NCI-H1930 (cell line): Measurements from ENCODE around the gene DMAC2.
"Not testable (repeated sequence)": the region's sequence is repeated elsewhere in the genome, so short reads cannot be mapped to it uniquely, and the experiment has no call there.

Experiments used
- DNase-seq, 2 experiments: peaks; one replicate each; lab custom pipeline; 2025; lab: John Stamatoyannopoulos, UW

DMAC2 gene

GRCh38 chr19:41422456-41422855 is 17.3 kb downstream of the DMAC2 start:
- DNase-seq: no peak

GRCh38 chr19:41421973-41422372 is 17.7 kb downstream of the DMAC2 start:
- DNase-seq: no peak

- DNase-seq: no peak
Observed at GRCh38 chr19:41421314-41421713, 18.4 kb downstream of the DMAC2 start.

GRCh38 chr19:41420101-41420880 is 19.4 kb downstream of the DMAC2 start:
- DNase-seq: no peak

GRCh38 chr19:41416194-41416674 is 23.5 kb downstream of the DMAC2 start:
- no peak for DNase-seq

- DNase-seq: no peak
Observed at GRCh38 chr19:41415154-41415571, 24.5 kb downstream of the DMAC2 start.

- DNase-seq: no peak
Observed at GRCh38 chr19:41414461-41414860, 25.3 kb downstream of the DMAC2 start.

- DNase-seq: no peak
Observed at GRCh38 chr19:41413947-41414346, 25.8 kb downstream of the DMAC2 start.

GRCh38 chr19:41412953-41413352 is 26.8 kb downstream of the DMAC2 start:
- no peak for DNase-seq

GRCh38 chr19:41411968-41412265 is 27.8 kb downstream of the DMAC2 start:
- no peak for DNase-seq

- no peak for DNase-seq
Observed at GRCh38 chr19:41411100-41411967, 28.4 kb downstream of the DMAC2 start.

GRCh38 chr19:41410336-41411054 is 29.2 kb downstream of the DMAC2 start:
- DNase-seq: no peak

- DNase-seq: peak in 1 of 2 experiments; percentile 24
Observed at GRCh38 chr19:41409288-41409687, 30.4 kb downstream of the DMAC2 start.

GRCh38 chr19:41408846-41409245 is 30.9 kb downstream of the DMAC2 start:
- DNase-seq: not testable (repeated sequence)

GRCh38 chr19:41408256-41408655 is 31.5 kb downstream of the DMAC2 start:
- no peak for DNase-seq

GRCh38 chr19:41407271-41407670 is 32.4 kb downstream of the DMAC2 start:
- no peak for DNase-seq

GRCh38 chr19:41405776-41406175 is 33.9 kb downstream of the DMAC2 start:
- no peak for DNase-seq

- DNase-seq: no peak
Observed at GRCh38 chr19:41403181-41403970, 36.3 kb downstream of the DMAC2 start.

GRCh38 chr19:41402010-41402409 is 37.7 kb downstream of the DMAC2 start:
- no peak for DNase-seq

- no peak for DNase-seq
Observed at GRCh38 chr19:41401483-41401882, 38.2 kb downstream of the DMAC2 start.

- no peak for DNase-seq
Observed at GRCh38 chr19:41399525-41399924, 40.2 kb downstream of the DMAC2 start.

- DNase-seq: no peak
Observed at GRCh38 chr19:41399091-41399490, 40.6 kb downstream of the DMAC2 start.
